GM12865 (cell line): Measurements from ENCODE around the gene SMARCD3.

ENCODE experiments used
- DNase-seq: peaks from one replicate; pipeline ENCODE4 v3.0.0; 2010; ENCODE audit warnings: low read depth
- H3K4me3 ChIP-seq: 2 replicates; pipeline ENCODE4 v1.5.1; 2011; ENCODE audit warnings: mild to moderate bottlenecking, low read depth, low read length, control low read depth
- TF ChIP-seq, protein P1 (sequence below): IDR thresholded peaks from 2 replicates; pipeline ENCODE4 v1.5.1; 2011; ENCODE audit warnings: low read length, control low read depth, low read depth, inconsistent platforms; ENCODE audit not compliant: insufficient read depth; ENCODE audit errors: missing control alignments

The SMARCD3 gene

GRCh38 chr7:151193203-151193978 is 55.1 kb downstream of the SMARCD3 start:
- no peak for DNase-seq
- TF ChIP-seq, protein P1, sequence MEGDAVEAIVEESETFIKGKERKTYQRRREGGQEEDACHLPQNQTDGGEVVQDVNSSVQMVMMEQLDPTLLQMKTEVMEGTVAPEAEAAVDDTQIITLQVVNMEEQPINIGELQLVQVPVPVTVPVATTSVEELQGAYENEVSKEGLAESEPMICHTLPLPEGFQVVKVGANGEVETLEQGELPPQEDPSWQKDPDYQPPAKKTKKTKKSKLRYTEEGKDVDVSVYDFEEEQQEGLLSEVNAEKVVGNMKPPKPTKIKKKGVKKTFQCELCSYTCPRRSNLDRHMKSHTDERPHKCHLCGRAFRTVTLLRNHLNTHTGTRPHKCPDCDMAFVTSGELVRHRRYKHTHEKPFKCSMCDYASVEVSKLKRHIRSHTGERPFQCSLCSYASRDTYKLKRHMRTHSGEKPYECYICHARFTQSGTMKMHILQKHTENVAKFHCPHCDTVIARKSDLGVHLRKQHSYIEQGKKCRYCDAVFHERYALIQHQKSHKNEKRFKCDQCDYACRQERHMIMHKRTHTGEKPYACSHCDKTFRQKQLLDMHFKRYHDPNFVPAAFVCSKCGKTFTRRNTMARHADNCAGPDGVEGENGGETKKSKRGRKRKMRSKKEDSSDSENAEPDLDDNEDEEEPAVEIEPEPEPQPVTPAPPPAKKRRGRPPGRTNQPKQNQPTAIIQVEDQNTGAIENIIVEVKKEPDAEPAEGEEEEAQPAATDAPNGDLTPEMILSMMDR: no peak
- H3K4me3 ChIP-seq: no peak overlapping the region

DNA sequence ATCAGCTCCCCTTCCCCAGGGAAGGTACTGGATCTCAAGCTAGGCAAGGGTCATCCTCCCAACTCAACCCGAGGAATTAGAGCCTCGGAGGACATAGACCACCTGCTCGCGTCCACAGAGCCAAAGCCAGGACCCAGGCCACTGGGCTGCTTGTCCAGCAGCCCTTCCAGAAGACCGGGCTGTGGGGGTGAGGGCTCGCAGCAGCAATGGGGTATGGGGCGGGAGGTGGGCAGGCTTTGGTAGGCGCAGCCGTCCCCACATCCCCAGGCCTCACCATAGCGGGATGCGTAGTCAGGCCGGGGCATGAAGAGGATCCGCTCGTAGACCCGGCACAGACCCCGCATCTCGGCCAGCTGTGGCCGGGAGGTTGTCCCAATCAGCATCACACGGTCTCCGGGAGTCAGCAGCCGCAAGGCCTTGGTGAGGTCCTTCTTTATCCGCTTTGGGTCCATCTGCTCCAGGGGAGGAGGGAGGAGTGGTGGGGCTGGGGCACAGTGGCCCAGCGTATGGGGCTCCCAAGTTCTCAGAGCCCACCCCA is 56.4 kb downstream of the SMARCD3 start:
- DNase-seq: no peak
- H3K4me3 ChIP-seq: no peak overlapping the region
- TF ChIP-seq, protein P1: no peak

GRCh38 chr7:151191544-151191943 is 57.0 kb downstream of the SMARCD3 start:
- TF ChIP-seq, protein P1: no peak
- DNase-seq: no peak
- no peak overlapping the region for H3K4me3 ChIP-seq

DNA sequence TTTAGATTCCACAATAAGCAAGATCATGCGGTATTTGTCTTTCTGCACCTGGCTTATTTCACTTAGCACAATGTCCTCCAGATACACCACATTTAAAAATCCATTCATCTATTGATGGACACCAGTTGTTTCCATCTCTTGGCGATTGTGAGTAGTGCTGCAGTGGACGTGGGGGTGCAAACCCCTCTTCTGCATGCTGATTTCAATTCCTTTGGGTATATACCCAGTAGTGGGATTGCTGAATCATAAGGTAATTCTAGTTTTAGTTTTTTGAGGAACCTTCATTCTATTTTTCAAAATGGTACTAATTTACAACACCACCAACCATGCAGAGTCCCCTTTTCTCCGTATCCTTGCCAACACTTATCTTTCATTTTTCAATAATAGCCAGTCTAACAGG is 59.5 kb downstream of the SMARCD3 start:
- H3K4me3 ChIP-seq: no peak overlapping the region
- no peak for DNase-seq
- TF ChIP-seq, protein P1: no peak
